PC-9 (cell line): ENCODE data around the gene HNRNPLL.

ENCODE experiments used
- CTCF ChIP-seq: fragments of 200-600 bp; sonication (generic); conservative IDR thresholded peaks from 2 replicates; pipeline ENCODE4 v1.6.1; 2017; ENCODE audit warnings: mixed run types, antibody characterized with exemption, mild to moderate bottlenecking, moderate library complexity
- EZH2 ChIP-seq: fragments of 200-600 bp; sonication (generic); IDR thresholded peaks from 2 replicates; pipeline ENCODE4 v1.8.0; 2017; ENCODE audit warnings: antibody characterized with exemption, low read depth

GRCh38 chr2:38547791-38548190 is 54.9 kb downstream of the HNRNPLL start:
- TF ChIP-seq CTCF (no peak), EZH2 (no peak)
